ENCODE data around the gene ZCCHC14. TPM values are rescaled to one million over a fixed set of nuclear protein-coding genes. Genes with fewer than 3 reads are reported as not detected.

ZCCHC14 gene
- total and polyA plus RNA-seq, 2 of the 13 experiments (the other 11 are each of a cell fraction or from before 2014, with no cell fraction given) = 12.4 to 12.5 TPM

DNA sequence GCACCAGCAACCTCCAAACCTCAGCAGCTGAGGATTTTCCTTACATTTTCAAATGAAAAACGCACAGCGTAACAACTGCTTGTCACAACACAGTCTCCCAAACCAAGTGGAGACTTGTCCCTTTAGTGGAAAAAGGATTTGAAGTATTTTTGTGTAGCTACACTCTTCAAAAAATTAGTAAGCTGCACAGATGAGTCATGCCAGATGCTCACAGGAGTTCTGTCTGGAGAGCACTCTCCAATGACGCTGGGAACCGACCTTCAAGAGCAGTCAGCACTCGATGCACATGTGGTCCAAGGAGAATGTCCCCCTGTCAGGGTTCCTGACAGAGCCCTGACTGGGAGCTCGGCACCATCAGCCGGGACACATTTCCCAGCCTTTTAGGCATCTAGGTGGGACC lies 60.9 kb downstream of the ZCCHC14 start (continued):
- TF ChIP-seq, protein P1, sequence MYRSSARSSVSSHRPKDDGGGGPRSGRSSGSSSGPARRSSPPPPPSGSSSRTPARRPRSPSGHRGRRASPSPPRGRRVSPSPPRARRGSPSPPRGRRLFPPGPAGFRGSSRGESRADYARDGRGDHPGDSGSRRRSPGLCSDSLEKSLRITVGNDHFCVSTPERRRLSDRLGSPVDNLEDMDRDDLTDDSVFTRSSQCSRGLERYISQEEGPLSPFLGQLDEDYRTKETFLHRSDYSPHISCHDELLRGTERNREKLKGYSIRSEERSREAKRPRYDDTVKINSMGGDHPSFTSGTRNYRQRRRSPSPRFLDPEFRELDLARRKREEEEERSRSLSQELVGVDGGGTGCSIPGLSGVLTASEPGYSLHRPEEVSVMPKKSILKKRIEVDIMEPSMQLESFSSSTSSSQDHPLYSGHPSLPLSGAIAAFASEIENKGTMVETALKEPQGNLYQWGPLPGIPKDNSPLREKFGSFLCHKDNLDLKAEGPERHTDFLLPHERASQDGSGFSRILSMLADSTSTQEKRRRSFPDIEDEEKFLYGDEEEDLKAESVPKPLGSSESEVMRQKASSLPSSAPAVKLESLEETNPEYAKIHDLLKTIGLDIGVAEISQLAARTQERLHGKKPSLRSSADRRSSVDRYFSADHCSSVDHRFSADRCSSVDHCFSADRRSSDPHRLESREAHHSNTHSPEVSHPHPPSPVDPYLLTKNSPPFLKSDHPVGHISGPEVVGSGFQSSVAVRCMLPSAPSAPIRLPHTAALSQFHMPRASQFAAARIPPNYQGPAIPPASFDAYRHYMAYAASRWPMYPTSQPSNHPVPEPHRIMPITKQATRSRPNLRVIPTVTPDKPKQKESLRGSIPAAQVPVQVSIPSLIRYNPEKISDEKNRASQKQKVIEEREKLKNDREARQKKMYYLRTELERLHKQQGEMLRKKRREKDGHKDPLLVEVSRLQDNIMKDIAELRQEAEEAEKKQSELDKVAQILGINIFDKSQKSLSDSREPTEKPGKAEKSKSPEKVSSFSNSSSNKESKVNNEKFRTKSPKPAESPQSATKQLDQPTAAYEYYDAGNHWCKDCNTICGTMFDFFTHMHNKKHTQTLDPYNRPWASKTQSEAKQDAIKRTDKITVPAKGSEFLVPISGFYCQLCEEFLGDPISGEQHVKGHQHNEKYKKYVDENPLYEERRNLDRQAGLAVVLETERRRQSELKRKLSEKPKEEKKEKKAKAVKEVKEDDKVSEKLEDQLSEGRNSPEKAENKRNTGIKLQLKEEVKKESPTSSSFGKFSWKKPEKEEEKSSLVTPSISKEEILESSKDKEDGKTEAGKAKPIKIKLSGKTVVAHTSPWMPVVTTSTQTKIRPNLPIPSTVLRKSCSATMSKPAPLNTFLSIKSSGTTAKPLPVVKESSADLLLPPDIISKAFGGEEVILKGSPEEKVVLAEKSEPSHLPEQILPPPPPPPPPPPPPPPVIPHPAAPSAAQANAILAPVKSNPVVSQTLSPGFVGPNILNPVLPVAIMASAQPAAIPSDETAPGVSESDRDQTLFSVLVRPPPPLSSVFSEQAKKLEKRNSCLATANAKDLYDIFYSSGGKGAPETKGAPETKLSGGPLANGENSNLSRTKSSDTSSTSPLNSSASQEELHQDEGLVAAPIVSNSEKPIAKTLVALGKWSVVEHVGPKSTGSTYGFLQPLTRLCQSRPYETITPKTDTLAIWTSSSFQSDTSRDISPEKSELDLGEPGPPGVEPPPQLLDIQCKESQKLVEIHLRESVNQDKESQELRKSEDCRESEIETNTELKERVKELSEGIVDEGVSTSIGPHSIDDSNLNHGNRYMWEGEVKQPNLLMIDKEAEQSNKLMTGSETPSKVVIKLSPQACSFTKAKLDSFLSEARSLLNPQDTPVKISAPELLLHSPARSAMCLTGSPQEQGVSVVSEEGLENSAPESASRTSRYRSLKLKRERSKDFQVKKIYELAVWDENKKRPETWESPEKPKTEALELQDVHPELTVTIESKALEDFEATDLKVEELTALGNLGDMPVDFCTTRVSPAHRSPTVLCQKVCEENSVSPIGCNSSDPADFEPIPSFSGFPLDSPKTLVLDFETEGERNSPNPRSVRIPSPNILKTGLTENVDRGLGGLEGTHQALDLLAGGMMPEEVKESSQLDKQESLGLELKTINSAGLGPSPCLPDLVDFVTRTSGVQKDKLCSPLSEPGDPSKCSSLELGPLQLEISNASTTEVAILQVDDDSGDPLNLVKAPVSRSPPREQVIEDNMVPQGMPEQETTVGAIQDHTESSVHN (CRISPR knock-in tag; IDR thresholded peaks at IDR 0.05) = no peak
- TF ChIP-seq, protein P2, sequence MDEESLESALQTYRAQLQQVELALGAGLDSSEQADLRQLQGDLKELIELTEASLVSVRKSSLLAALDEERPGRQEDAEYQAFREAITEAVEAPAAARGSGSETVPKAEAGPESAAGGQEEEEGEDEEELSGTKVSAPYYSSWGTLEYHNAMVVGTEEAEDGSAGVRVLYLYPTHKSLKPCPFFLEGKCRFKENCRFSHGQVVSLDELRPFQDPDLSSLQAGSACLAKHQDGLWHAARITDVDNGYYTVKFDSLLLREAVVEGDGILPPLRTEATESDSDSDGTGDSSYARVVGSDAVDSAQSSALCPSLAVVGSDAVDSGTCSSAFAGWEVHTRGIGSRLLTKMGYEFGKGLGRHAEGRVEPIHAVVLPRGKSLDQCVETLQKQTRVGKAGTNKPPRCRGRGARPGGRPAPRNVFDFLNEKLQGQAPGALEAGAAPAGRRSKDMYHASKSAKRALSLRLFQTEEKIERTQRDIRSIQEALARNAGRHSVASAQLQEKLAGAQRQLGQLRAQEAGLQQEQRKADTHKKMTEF (CRISPR knock-in tag; IDR thresholded peaks at IDR 0.05) = no peak
- TF ChIP-seq ZNF207 (IDR thresholded peaks at IDR 0.05; ENCODE audit: borderline replicate concordance) = no peak

All from HepG2 (cell line).